ENCODE data around the gene CYP2S1.
"Not testable (repeated sequence)": the region's sequence is repeated elsewhere in the genome, so short reads cannot be mapped to it uniquely, and the experiment has no call there.

Gene CYP2S1

GRCh38 chr19:41226874-41227390 lies 33.9 kb downstream of the CYP2S1 start:
- no peak for FAIRE-seq

- no peak for FAIRE-seq
These were observed 35.5 kb downstream of the CYP2S1 start for GRCh38 chr19:41228486-41228885.

GRCh38 chr19:41229338-41229737 lies 36.3 kb downstream of the CYP2S1 start:
- not testable (repeated sequence) for FAIRE-seq

- FAIRE-seq = no peak
These were observed 37.2 kb downstream of the CYP2S1 start for GRCh38 chr19:41230067-41230857.

GRCh38 chr19:41232686-41233085 lies 39.7 kb downstream of the CYP2S1 start:
- no peak for FAIRE-seq

GRCh38 chr19:41233748-41234240 lies 40.8 kb downstream of the CYP2S1 start:
- FAIRE-seq = no peak

- FAIRE-seq = no peak
These were observed 41.6 kb downstream of the CYP2S1 start for GRCh38 chr19:41234512-41235168.

- FAIRE-seq = no peak
These were observed 42.5 kb downstream of the CYP2S1 start for GRCh38 chr19:41235480-41235879.

- no peak for FAIRE-seq
These were observed 45.2 kb downstream of the CYP2S1 start for GRCh38 chr19:41238244-41238643.

GRCh38 chr19:41239363-41239762 lies 46.3 kb downstream of the CYP2S1 start:
- FAIRE-seq = no peak

GRCh38 chr19:41239961-41240574 lies 47.0 kb downstream of the CYP2S1 start:
- no peak for FAIRE-seq

- FAIRE-seq = no peak
These were observed 48.8 kb downstream of the CYP2S1 start for GRCh38 chr19:41241859-41242258.

- no peak for FAIRE-seq
These were observed 51.1 kb downstream of the CYP2S1 start for GRCh38 chr19:41244117-41244516.

- no peak for FAIRE-seq
These were observed 52.8 kb downstream of the CYP2S1 start for GRCh38 chr19:41245843-41246242.

- FAIRE-seq = no peak
These were observed 55.9 kb downstream of the CYP2S1 start for GRCh38 chr19:41248895-41249294.

GRCh38 chr19:41249707-41250423 lies 56.8 kb downstream of the CYP2S1 start:
- FAIRE-seq = no peak

GRCh38 chr19:41253660-41254059 lies 60.6 kb downstream of the CYP2S1 start:
- no peak for FAIRE-seq

- no peak for FAIRE-seq
These were observed 62.2 kb downstream of the CYP2S1 start for GRCh38 chr19:41255171-41255570.

All from TTC549 (cell line).